HepG2 (cell line): ENCODE data around the gene STK32B. TPM values are rescaled to one million over a fixed set of nuclear protein-coding genes. Genes with fewer than 3 reads are reported as not detected.

Experiments
- ATAC-seq: fragments of 200-7000 bp; cut with Tn5 transposase; 3 replicates; pipeline ENCODE4 v1.9.1; 2020; ENCODE audit warnings: mild to moderate bottlenecking, moderate library complexity
- BruUV-seq: library from RNA; stranded (reverse); fragments of 400-500 nt; replicated peaks from 2 replicates; lab custom pipeline; 2021; lab: Mats Ljungman, UMichigan
- CTCF ChIA-PET: fragments of 300-600 bp; formaldehyde crosslinking; extraction: SDS; loops from one replicate; lab custom pipeline; 2021; ENCODE audit warnings: low total read pairs, inconsistent platforms, low intra/inter-chr PET ratio; lab: Yijun Ruan, JAX
- POLR2A ChIA-PET: fragments of 350-600 bp; sonication (Branson Sonifier 250); formaldehyde crosslinking; loops from one replicate; lab custom pipeline; 2020; ENCODE audit warnings: antibody characterized with exemption, inconsistent platforms; lab: Yijun Ruan, JAX
- DNase-seq: peaks from one replicate; pipeline ENCODE4 v3.0.0-alpha.2; 2015; ENCODE audit warnings: low spot score
- FAIRE-seq: peaks from 3 replicates; lab custom pipeline; 2011; peaks lifted over from hg19 to GRCh38; lab: Jason Lieb, UNC
- H2AFZ ChIP-seq: one replicate; pipeline ENCODE4 v1.6.1; 2011; ENCODE audit warnings: low read length, inconsistent platforms
- H3K27ac ChIP-seq: fragments of 300-600 bp; 3 replicates; pipeline ENCODE4 v1.8.0; 2011; ENCODE audit warnings: mixed run types, mild to moderate bottlenecking, mixed read lengths, low read length, inconsistent platforms; ENCODE audit not compliant: insufficient read depth; ENCODE audit errors: extremely low read length
- H3K27me3 ChIP-seq, 2 experiments: fragments of 200-600 bp in 1 of 2; 2 replicates in 1 of 2; 3 replicates in 1 of 2; pipeline versions ENCODE4 v1.6.0 to v1.8.0; 2011; ENCODE audit warnings: low read length in 2 of 2, mild to moderate bottlenecking in 2 of 2, moderate library complexity in 2 of 2, inconsistent platforms in 1 of 2; ENCODE audit not compliant: insufficient read depth in 2 of 2, control insufficient read depth in 1 of 2
- H3K36me3 ChIP-seq, 2 experiments: fragments of 200-600 bp in 1 of 2; replicated peaks in 1 of 2; 2 replicates in 1 of 2; 3 replicates in 1 of 2; pipeline versions ENCODE4 v1.5.1 to v1.8.0; 2011; ENCODE audit warnings: low read length in 2 of 2, inconsistent platforms in 1 of 2; ENCODE audit not compliant: insufficient read depth in 2 of 2, control insufficient read depth in 1 of 2
- H3K4me1 ChIP-seq: 2 replicates; pipeline ENCODE4 v1.5.1; 2012; ENCODE audit warnings: low read length, inconsistent platforms; ENCODE audit not compliant: insufficient read depth
- H3K4me2 ChIP-seq: 2 replicates; pipeline ENCODE4 v1.6.0; 2011; ENCODE audit warnings: low read depth, low read length, inconsistent platforms
- H3K4me3 ChIP-seq, 3 experiments: fragments of 200-600 bp in 1 of 3; sonication (generic), shearing (Covaris generic) in 1 of 3; replicated peaks in 1 of 3; 2 replicates each; pipeline ENCODE4 v1.5.1; 2011 to 2016; ENCODE audit warnings: low read length in 3 of 3, inconsistent platforms in 2 of 3, low read depth in 2 of 3, mild to moderate bottlenecking in 2 of 3, control low read depth in 1 of 3, mixed read lengths in 1 of 3; ENCODE audit not compliant: insufficient read depth in 1 of 3
- H3K79me2 ChIP-seq: one replicate; pipeline ENCODE4 v1.6.1; 2011; ENCODE audit warnings: low read length, inconsistent platforms; ENCODE audit not compliant: insufficient read depth
- H3K9ac ChIP-seq: 2 replicates; pipeline ENCODE4 v1.6.0; 2011; ENCODE audit warnings: mild to moderate bottlenecking, low read depth, low read length, inconsistent platforms; ENCODE audit not compliant: insufficient read depth
- H3K9me3 ChIP-seq: 2 replicates; pipeline ENCODE4 v1.5.1; 2012; ENCODE audit warnings: mild to moderate bottlenecking, low read length
- H4K20me1 ChIP-seq: 2 replicates; pipeline ENCODE4 v1.6.0; 2011; ENCODE audit warnings: inconsistent platforms, mild to moderate bottlenecking, low read length, moderate library complexity; ENCODE audit not compliant: insufficient read depth
- E2F5 ChIP-seq: sonication (generic); formaldehyde crosslinking; conservative IDR thresholded peaks from 2 replicates; pipeline ENCODE4 v1.4.0; 2020; ENCODE audit warnings: missing genetic modification reagents
- HNRNPUL1 ChIP-seq: fragments of 200-400 bp; formaldehyde crosslinking; IDR thresholded peaks from 2 replicates; pipeline ENCODE4 v1.6.1; 2017; ENCODE audit warnings: low read depth, mild to moderate bottlenecking, low read length, moderate library complexity
- JARID2 ChIP-seq: sonication (generic); formaldehyde crosslinking; IDR thresholded peaks from 2 replicates; pipeline ENCODE4 v1.8.1; 2023; ENCODE audit warnings: missing genetic modification reagents, inconsistent platforms; ENCODE audit not compliant: insufficient replicate concordance
- KIAA2018 ChIP-seq: sonication (generic); formaldehyde crosslinking; IDR thresholded peaks from 2 replicates; pipeline ENCODE4 v1.5.0; 2020; ENCODE audit warnings: mild to moderate bottlenecking, missing genetic modification reagents, borderline replicate concordance
- RARA ChIP-seq: IDR thresholded peaks from 2 replicates; pipeline ENCODE4 v1.6.1; 2016; ENCODE audit warnings: missing genetic modification reagents, missing compliant biosample characterization
- STAT6 ChIP-seq: sonication (generic); formaldehyde crosslinking; IDR thresholded peaks from 2 replicates; pipeline ENCODE4 v1.4.0; 2020; ENCODE audit warnings: missing genetic modification reagents, mild to moderate bottlenecking, borderline replicate concordance
- ZFP82 ChIP-seq: sonication (generic); formaldehyde crosslinking; IDR thresholded peaks from 2 replicates; pipeline ENCODE4 v1.5.1; 2020; ENCODE audit warnings: mild to moderate bottlenecking, missing genetic modification reagents, borderline replicate concordance
- ZNF260 ChIP-seq: sonication (generic); formaldehyde crosslinking; IDR thresholded peaks from 2 replicates; pipeline ENCODE4 v1.4.0; 2020; ENCODE audit warnings: missing genetic modification reagents, low read depth, mild to moderate bottlenecking, borderline replicate concordance
- ZNF557 ChIP-seq: sonication (generic); formaldehyde crosslinking; IDR thresholded peaks from 2 replicates; pipeline ENCODE4 v1.4.0; 2020; ENCODE audit warnings: missing genetic modification reagents
- ZNF704 ChIP-seq: sonication (generic); formaldehyde crosslinking; IDR thresholded peaks from 2 replicates; pipeline ENCODE4 v1.8.1; 2023; ENCODE audit warnings: mild to moderate bottlenecking, inconsistent platforms, moderate library complexity, missing genetic modification reagents, borderline replicate concordance
- in situ Hi-C: cut with HindIII; loops from 2 replicates; pipeline ENCODE4 v1.10.0; 2017; ENCODE audit warnings: low pct_unique_long_range_greater_than_20kb; ENCODE audit not compliant: extremely low pct_ligation_motif_present
- intact Hi-C: fragments of 100-400 bp; cut with micrococcal nuclease; formaldehyde crosslinking; loops from one replicate; pipeline ENCODE4 v1.10.0; 2022; ENCODE audit not compliant: unreplicated experiment
- polyA plus RNA-seq, 8 experiments: library from polyadenylated mRNA; depleted of rRNA in 3 of 8; stranded (reverse) in 7 of 8; unstranded in 1 of 8; fragments of >200 nt; fragmentation: Illumina TruSeq in 4 of 8; extraction: Trizol in 4 of 8; gene quantifications; 2 replicates each; pipeline versions ENCODE4 v1.2.1 to v1.2.3, GENCODE V29; 2011 to 2016; ENCODE audit warnings: low read depth in 4 of 8, missing spikeins in 1 of 8, mixed read lengths in 1 of 8; ENCODE audit not compliant: insufficient read depth in 1 of 8
- total RNA-seq, 5 experiments: library from RNA; depleted of rRNA; stranded (reverse); fragments of >200 nt; fragmentation: Illumina TruSeq; extraction: Trizol; gene quantifications; 2 replicates each; pipeline ENCODE4 v1.2.3, GENCODE V29; 2016; ENCODE audit warnings: low read depth in 1 of 5

STK32B gene
- total and polyA plus RNA-seq, 2 of the 13 experiments (the other 11 are each of a cell fraction or from before 2014, with no cell fraction given), result not detected

GRCh38 chr4:5515646-5516045, 464.4 kb downstream of the STK32B start:
- no peak overlapping the region for H3K9ac ChIP-seq
- H3K27ac ChIP-seq, result no peak overlapping the region
- ChIA-PET POLR2A (no interaction called here), CTCF (no interaction called here)
- H3K79me2 ChIP-seq, result no peaks in the 10 kb centered on the region
- H4K20me1 ChIP-seq, result no peaks in the 10 kb centered on the region
- TF ChIP-seq ZNF704 (CRISPR knock-in tag) (no peak), JARID2 (CRISPR knock-in tag) (no peak), ZNF557 (CRISPR knock-in tag) (no peak), KIAA2018 (CRISPR knock-in tag) (no peak), STAT6 (CRISPR knock-in tag) (no peak), HNRNPUL1 (no peak), E2F5 (CRISPR knock-in tag) (no peak), ZNF260 (CRISPR knock-in tag) (no peak), RARA (no peak), ZFP82 (CRISPR knock-in tag) (no peak)
- H3K9me3 ChIP-seq, result no peaks in the 10 kb centered on the region
- ATAC-seq, result no peak
- DNase-seq, result no peak
- H3K4me2 ChIP-seq, result no peak overlapping the region
- no peak overlapping the region for H3K4me3 ChIP-seq
- no peaks in the 10 kb centered on the region for H3K4me1 ChIP-seq
- H2AFZ ChIP-seq, result no peak overlapping the region
- intact Hi-C loops, result no loop called here
- BruUV-seq, result no TSS peak
- no peaks in the 10 kb centered on the region for H3K27me3 ChIP-seq
- H3K36me3 ChIP-seq, result no peaks in the 10 kb centered on the region
- in situ Hi-C loops, result no loop called here
- no peak for FAIRE-seq
